Mammary epithelial cell (primary cell): Measurements from ENCODE around the gene TIPARP.
"Not testable (repeated sequence)": the region's sequence is repeated elsewhere in the genome, so short reads cannot be mapped to it uniquely, and the experiment has no call there.

Experiments used
- CTCF ChIP-seq, 2 donors: IDR thresholded peaks in 1 of 2; conservative IDR thresholded peaks in 1 of 2; 2 replicates each; pipeline ENCODE4 v1.5.1; 2011 to 2012; ENCODE audit warnings: inconsistent platforms in 2 of 2, low read length in 2 of 2, mild to moderate bottlenecking in 2 of 2, control low read depth in 1 of 2, low read depth in 1 of 2; ENCODE audit not compliant: insufficient read depth in 1 of 2; ENCODE audit errors: extremely low read depth in 1 of 2
- EZH2 ChIP-seq: IDR thresholded peaks from 2 replicates; pipeline ENCODE4 v1.6.1; 2012; ENCODE audit warnings: low read length, inconsistent platforms, borderline replicate concordance

GRCh38 chr3:156652661-156653060 is 21.7 kb upstream of the TIPARP start:
- TF ChIP-seq CTCF (conservative IDR thresholded peaks at IDR 0.05 in 1 of 2, IDR thresholded peaks at IDR 0.05 in 1 of 2; ENCODE audit: extremely low read depth in 1 of 2, insufficient read depth in 1 of 2, low read depth in 1 of 2, low read length in 2 of 2); EZH2: not testable (repeated sequence)
